ENCODE data around the gene MED12L.

GRCh38 chr3:151445273-151446001, 360.0 kb downstream of the MED12L start:
- TF ChIP-seq EZH2phosphoT487 (IDR thresholded peaks at IDR 0.05; ENCODE audit: low read depth, severe bottlenecking, unreplicated experiment) = no peak
- no peak for TF ChIP-seq EZH2 (IDR thresholded peaks at IDR 0.05; ENCODE audit: borderline replicate concordance)
- TF ChIP-seq CTCF (IDR thresholded peaks at IDR 0.05; ENCODE audit: poor library complexity) = no peak
